Liver (tissue), 8 donors: ENCODE data around the gene LOC128125822.

Experiments
- DNase-seq: peaks from one replicate; pipeline ENCODE4 v3.0.0-alpha.2; 2017; ENCODE audit warnings: low spot score
- H3K27ac ChIP-seq, 2 donors: one replicate each; pipeline ENCODE4 v1.7.0; 2013; ENCODE audit warnings: inconsistent platforms in 2 of 2, low read length in 2 of 2, control low read depth in 1 of 2, low read depth in 1 of 2, mild to moderate bottlenecking in 1 of 2
- H3K27me3 ChIP-seq, 4 donors: one replicate each; pipeline versions ENCODE4 v1.6.1 to v1.7.0; 2013; ENCODE audit warnings: low read length in 3 of 4, inconsistent platforms in 1 of 4, mild to moderate bottlenecking in 1 of 4, moderate library complexity in 1 of 4; ENCODE audit not compliant: control insufficient read depth in 4 of 4, insufficient read depth in 4 of 4
- H3K36me3 ChIP-seq, 4 donors: one replicate each; pipeline versions ENCODE4 v1.6.1 to v1.7.0; 2013; ENCODE audit warnings: low read length in 3 of 4, mild to moderate bottlenecking in 3 of 4, low read depth in 1 of 4, moderate library complexity in 1 of 4; ENCODE audit not compliant: control insufficient read depth in 4 of 4, insufficient read depth in 3 of 4
- H3K4me1 ChIP-seq, 4 donors: one replicate each; pipeline versions ENCODE4 v1.6.1 to v1.7.0; 2013; ENCODE audit warnings: low read length in 3 of 4, mild to moderate bottlenecking in 3 of 4, moderate library complexity in 1 of 4; ENCODE audit not compliant: control insufficient read depth in 4 of 4, insufficient read depth in 4 of 4
- H3K4me3 ChIP-seq, 3 donors: one replicate each; pipeline versions ENCODE4 v1.6.1 to v1.7.0; 2013; ENCODE audit warnings: low read length in 3 of 3, control low read depth in 1 of 3, low read depth in 1 of 3, mild to moderate bottlenecking in 1 of 3
- H3K9ac ChIP-seq, 2 donors: one replicate each; pipeline ENCODE4 v1.7.0; 2013; ENCODE audit warnings: low read length in 2 of 2, mild to moderate bottlenecking in 2 of 2, moderate library complexity in 2 of 2, control low read depth in 1 of 2, low read depth in 1 of 2
- H3K9me3 ChIP-seq, 4 donors: one replicate each; pipeline versions ENCODE4 v1.6.1 to v1.7.0; 2013; ENCODE audit warnings: low read length in 3 of 4; ENCODE audit not compliant: control insufficient read depth in 4 of 4
- EGR1 ChIP-seq, 2 donors: IDR thresholded peaks; 2 replicates each; pipeline ENCODE4 v1.6.1; 2016 to 2018; ENCODE audit warnings: antibody characterized with exemption in 2 of 2, low read depth in 2 of 2
- FOXA1 ChIP-seq: IDR thresholded peaks from 2 replicates; pipeline ENCODE4 v1.6.1; 2016; ENCODE audit warnings: antibody characterized with exemption
- FOXA2 ChIP-seq: IDR thresholded peaks from 2 replicates; pipeline ENCODE4 v1.6.1; 2016; ENCODE audit warnings: antibody characterized with exemption
- GABPA ChIP-seq, 2 donors: IDR thresholded peaks in 1 of 2; conservative IDR thresholded peaks in 1 of 2; 2 replicates each; pipeline ENCODE4 v1.6.1; 2016; ENCODE audit warnings: antibody characterized with exemption in 2 of 2, mild to moderate bottlenecking in 1 of 2, moderate library complexity in 1 of 2
- HNF4A ChIP-seq, 2 donors: conservative IDR thresholded peaks; 2 replicates each; pipeline ENCODE4 v1.6.1; 2016; ENCODE audit warnings: antibody characterized with exemption in 2 of 2, mild to moderate bottlenecking in 2 of 2
- HNF4G ChIP-seq: IDR thresholded peaks from 2 replicates; pipeline ENCODE4 v1.6.1; 2016; ENCODE audit warnings: antibody characterized with exemption
- JUND ChIP-seq, 2 donors: IDR thresholded peaks; 2 replicates each; pipeline ENCODE4 v1.6.1; 2016; ENCODE audit warnings: antibody characterized with exemption in 2 of 2
- NR2F2 ChIP-seq: IDR thresholded peaks from 2 replicates; pipeline ENCODE4 v1.6.1; 2016; ENCODE audit warnings: antibody characterized with exemption
- RAD21 ChIP-seq, 2 donors: IDR thresholded peaks; 2 replicates each; pipeline ENCODE4 v1.6.1; 2016; ENCODE audit warnings: antibody characterized with exemption in 2 of 2, mild to moderate bottlenecking in 2 of 2
- RXRA ChIP-seq, 2 donors: IDR thresholded peaks; 2 replicates each; pipeline ENCODE4 v1.6.1; 2017 to 2018; ENCODE audit warnings: antibody characterized with exemption in 2 of 2, mild to moderate bottlenecking in 1 of 2
- SP1 ChIP-seq: IDR thresholded peaks from 2 replicates; pipeline ENCODE4 v1.6.1; 2018; ENCODE audit warnings: antibody characterized with exemption, mild to moderate bottlenecking
- TAF1 ChIP-seq: conservative IDR thresholded peaks from 2 replicates; pipeline ENCODE4 v1.6.1; 2016; ENCODE audit warnings: antibody characterized with exemption, mild to moderate bottlenecking
- YY1 ChIP-seq: IDR thresholded peaks from 2 replicates; pipeline ENCODE4 v1.6.1; 2016; ENCODE audit warnings: antibody characterized with exemption, mild to moderate bottlenecking
- WGBS: extraction: QIAGEN DNeasy Blood & Tissue Kit; methylation state at CpG from one replicate; pipeline ENCODE4 v1.1.7; 2013; 5-methylcytosine and 5-hydroxymethylcytosine counted together
- TF ChIP-seq, protein P1 (sequence below): IDR thresholded peaks from 2 replicates; pipeline ENCODE4 v1.6.1; 2016; ENCODE audit warnings: antibody characterized with exemption
- TF ChIP-seq, protein P2 (sequence below): IDR thresholded peaks from 2 replicates; pipeline ENCODE4 v1.6.1; 2016; ENCODE audit warnings: antibody characterized with exemption
- TF ChIP-seq, protein P3 (sequence below): IDR thresholded peaks from 2 replicates; pipeline ENCODE4 v1.6.1; 2016; ENCODE audit warnings: antibody characterized with exemption
- TF ChIP-seq, protein P4 (sequence below): fragments of 150-350 bp; IDR thresholded peaks from 2 replicates; pipeline ENCODE4 v1.5.1; 2017; ENCODE audit warnings: improper control_type of control experiment, low read depth, low read length; ENCODE audit not compliant: missing input control
- TF ChIP-seq, protein P5 (sequence below): IDR thresholded peaks from 2 replicates; pipeline ENCODE4 v1.6.1; 2016; ENCODE audit warnings: antibody characterized with exemption, mild to moderate bottlenecking
- donor health status: healthy.
- donor health status: healthy.
- donor health status: healthy.
- donor health status: healthy.
- donor health status: healthy.

The LOC128125822 gene

DNA sequence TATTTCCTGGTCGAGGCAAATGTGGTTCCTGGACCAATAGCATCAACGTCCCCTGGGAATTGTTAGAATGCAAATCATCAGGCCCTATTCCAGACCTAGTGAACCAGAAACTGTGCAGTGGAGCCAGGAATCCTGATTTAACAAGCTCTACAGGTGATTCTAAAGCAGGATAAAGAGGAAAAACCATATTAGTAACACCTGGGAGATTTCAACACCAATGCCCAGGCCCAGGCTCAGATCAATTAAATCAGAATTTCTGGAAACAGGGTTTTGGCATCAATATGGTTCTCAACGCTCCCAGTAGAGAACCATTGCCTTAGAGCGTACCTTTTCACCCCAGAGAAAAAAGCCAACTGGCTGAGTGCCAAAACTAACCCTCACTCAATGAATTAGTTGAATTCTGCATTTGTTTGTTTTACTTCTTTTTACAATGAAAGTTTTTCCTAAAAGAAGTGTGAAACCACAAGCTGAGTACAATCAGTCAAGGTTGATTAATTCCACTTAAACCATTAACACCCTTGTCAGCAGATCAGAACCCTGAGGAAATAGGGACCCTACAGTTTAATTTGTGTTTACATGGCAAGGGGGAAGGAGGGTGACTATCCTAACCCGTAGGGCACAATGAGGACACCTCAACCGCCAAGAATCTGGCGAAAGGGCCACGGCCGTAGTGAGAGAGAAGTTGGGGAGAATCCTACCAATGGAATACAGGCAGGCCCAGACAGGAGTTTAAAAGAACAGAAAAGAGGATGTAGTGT lies 34.9 kb upstream of the LOC128125822 start:
- H3K27me3 ChIP-seq, result no peaks in the 10 kb centered on the region
- H3K27ac ChIP-seq, result peak overlapping the region; percentile 44 to 58
- H3K36me3 ChIP-seq, result peaks cover 0 to 6% (median 0%) of the 10 kb centered on the region in 4 donors
- H3K9me3 ChIP-seq, result no peaks in the 10 kb centered on the region
- TF ChIP-seq JUND (IDR thresholded peaks at IDR 0.05) (no peak), FOXA1 (no peak), HNF4A (conservative IDR thresholded peaks at IDR 0.05) (peak in 1 of 2 donors; percentile 32), YY1 (no peak), FOXA2 (no peak), NR2F2 (no peak), TAF1 (no peak), RAD21 (IDR thresholded peaks at IDR 0.05) (no peak), HNF4G (no peak), RXRA (IDR thresholded peaks at IDR 0.05) (peak in 1 of 2 donors; percentile 15), SP1 (no peak), EGR1 (IDR thresholded peaks at IDR 0.05; ENCODE audit: low read depth in 2 of 2) (no peak), GABPA (IDR thresholded peaks at IDR 0.05 in 1 of 2, conservative IDR thresholded peaks at IDR 0.05 in 1 of 2) (no peak)
- TF ChIP-seq, protein P1, sequence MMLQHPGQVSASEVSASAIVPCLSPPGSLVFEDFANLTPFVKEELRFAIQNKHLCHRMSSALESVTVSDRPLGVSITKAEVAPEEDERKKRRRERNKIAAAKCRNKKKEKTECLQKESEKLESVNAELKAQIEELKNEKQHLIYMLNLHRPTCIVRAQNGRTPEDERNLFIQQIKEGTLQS, result no peak
- TF ChIP-seq, protein P2, sequence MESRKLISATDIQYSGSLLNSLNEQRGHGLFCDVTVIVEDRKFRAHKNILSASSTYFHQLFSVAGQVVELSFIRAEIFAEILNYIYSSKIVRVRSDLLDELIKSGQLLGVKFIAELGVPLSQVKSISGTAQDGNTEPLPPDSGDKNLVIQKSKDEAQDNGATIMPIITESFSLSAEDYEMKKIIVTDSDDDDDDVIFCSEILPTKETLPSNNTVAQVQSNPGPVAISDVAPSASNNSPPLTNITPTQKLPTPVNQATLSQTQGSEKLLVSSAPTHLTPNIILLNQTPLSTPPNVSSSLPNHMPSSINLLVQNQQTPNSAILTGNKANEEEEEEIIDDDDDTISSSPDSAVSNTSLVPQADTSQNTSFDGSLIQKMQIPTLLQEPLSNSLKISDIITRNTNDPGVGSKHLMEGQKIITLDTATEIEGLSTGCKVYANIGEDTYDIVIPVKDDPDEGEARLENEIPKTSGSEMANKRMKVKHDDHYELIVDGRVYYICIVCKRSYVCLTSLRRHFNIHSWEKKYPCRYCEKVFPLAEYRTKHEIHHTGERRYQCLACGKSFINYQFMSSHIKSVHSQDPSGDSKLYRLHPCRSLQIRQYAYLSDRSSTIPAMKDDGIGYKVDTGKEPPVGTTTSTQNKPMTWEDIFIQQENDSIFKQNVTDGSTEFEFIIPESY, result no peak
- TF ChIP-seq, protein P3, sequence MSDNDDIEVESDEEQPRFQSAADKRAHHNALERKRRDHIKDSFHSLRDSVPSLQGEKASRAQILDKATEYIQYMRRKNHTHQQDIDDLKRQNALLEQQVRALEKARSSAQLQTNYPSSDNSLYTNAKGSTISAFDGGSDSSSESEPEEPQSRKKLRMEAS, result peak; percentile 9
- TF ChIP-seq, protein P4, sequence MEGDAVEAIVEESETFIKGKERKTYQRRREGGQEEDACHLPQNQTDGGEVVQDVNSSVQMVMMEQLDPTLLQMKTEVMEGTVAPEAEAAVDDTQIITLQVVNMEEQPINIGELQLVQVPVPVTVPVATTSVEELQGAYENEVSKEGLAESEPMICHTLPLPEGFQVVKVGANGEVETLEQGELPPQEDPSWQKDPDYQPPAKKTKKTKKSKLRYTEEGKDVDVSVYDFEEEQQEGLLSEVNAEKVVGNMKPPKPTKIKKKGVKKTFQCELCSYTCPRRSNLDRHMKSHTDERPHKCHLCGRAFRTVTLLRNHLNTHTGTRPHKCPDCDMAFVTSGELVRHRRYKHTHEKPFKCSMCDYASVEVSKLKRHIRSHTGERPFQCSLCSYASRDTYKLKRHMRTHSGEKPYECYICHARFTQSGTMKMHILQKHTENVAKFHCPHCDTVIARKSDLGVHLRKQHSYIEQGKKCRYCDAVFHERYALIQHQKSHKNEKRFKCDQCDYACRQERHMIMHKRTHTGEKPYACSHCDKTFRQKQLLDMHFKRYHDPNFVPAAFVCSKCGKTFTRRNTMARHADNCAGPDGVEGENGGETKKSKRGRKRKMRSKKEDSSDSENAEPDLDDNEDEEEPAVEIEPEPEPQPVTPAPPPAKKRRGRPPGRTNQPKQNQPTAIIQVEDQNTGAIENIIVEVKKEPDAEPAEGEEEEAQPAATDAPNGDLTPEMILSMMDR, result no peak
- TF ChIP-seq, protein P5, sequence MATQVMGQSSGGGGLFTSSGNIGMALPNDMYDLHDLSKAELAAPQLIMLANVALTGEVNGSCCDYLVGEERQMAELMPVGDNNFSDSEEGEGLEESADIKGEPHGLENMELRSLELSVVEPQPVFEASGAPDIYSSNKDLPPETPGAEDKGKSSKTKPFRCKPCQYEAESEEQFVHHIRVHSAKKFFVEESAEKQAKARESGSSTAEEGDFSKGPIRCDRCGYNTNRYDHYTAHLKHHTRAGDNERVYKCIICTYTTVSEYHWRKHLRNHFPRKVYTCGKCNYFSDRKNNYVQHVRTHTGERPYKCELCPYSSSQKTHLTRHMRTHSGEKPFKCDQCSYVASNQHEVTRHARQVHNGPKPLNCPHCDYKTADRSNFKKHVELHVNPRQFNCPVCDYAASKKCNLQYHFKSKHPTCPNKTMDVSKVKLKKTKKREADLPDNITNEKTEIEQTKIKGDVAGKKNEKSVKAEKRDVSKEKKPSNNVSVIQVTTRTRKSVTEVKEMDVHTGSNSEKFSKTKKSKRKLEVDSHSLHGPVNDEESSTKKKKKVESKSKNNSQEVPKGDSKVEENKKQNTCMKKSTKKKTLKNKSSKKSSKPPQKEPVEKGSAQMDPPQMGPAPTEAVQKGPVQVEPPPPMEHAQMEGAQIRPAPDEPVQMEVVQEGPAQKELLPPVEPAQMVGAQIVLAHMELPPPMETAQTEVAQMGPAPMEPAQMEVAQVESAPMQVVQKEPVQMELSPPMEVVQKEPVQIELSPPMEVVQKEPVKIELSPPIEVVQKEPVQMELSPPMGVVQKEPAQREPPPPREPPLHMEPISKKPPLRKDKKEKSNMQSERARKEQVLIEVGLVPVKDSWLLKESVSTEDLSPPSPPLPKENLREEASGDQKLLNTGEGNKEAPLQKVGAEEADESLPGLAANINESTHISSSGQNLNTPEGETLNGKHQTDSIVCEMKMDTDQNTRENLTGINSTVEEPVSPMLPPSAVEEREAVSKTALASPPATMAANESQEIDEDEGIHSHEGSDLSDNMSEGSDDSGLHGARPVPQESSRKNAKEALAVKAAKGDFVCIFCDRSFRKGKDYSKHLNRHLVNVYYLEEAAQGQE, result no peak
- no peak overlapping the region for H3K4me3 ChIP-seq
- H3K4me1 ChIP-seq, result peaks cover 7 to 24% (median 12%) of the 10 kb centered on the region in 4 donors
- WGBS, result 46% methylated on average over 9 of the region's 9 CpGs
- DNase-seq, result no peak
- H3K9ac ChIP-seq, result no peak overlapping the region
